Activated T-helper 17 cell treated with anti-CD3 and anti-CD28 coated beads, Interleukin-2, amount 50 U/mL, for 72 hours (primary cell): Measurements from ENCODE around the gene UBXN10. TPM values are rescaled to one million over a fixed set of nuclear protein-coding genes. Genes with fewer than 3 reads are reported as not detected.
"Not testable (repeated sequence)": the region's sequence is repeated elsewhere in the genome, so short reads cannot be mapped to it uniquely, and the experiment has no call there.

Source experiments
- ATAC-seq: fragments of 150-1000 bp; cut with Tn5 transposase; replicated peaks from 2 replicates; pipeline ENCODE4 v1.10.0; 2021; ENCODE audit warnings: mild to moderate bottlenecking, moderate library complexity
- H3K27ac Mint-ChIP-seq: one replicate; pipeline ENCODE4 v1.8.0; 2022; ENCODE audit warnings: mixed read lengths
- H3K27me3 Mint-ChIP-seq: one replicate; pipeline ENCODE4 v1.8.0; 2022; ENCODE audit warnings: mixed read lengths
- H3K36me3 Mint-ChIP-seq: one replicate; pipeline ENCODE4 v1.8.0; 2022; ENCODE audit warnings: low read depth, mild to moderate bottlenecking, mixed read lengths
- H3K4me1 Mint-ChIP-seq: one replicate; pipeline ENCODE4 v1.8.0; 2022; ENCODE audit warnings: mixed read lengths
- H3K4me3 Mint-ChIP-seq: one replicate; pipeline ENCODE4 v1.8.0; 2022; ENCODE audit warnings: mild to moderate bottlenecking, mixed read lengths
- H3K9me3 Mint-ChIP-seq: one replicate; pipeline ENCODE4 v1.8.0; 2022; ENCODE audit warnings: mixed read lengths
- total RNA-seq, 2 donors: library from RNA; stranded (reverse); gene quantifications; one replicate each; pipeline ENCODE4 v1.2.3, GENCODE V29; 2022

UBXN10 gene
- total RNA-seq, 2 donors from 2014 or later: 0.37 to 0.63 TPM

DNA sequence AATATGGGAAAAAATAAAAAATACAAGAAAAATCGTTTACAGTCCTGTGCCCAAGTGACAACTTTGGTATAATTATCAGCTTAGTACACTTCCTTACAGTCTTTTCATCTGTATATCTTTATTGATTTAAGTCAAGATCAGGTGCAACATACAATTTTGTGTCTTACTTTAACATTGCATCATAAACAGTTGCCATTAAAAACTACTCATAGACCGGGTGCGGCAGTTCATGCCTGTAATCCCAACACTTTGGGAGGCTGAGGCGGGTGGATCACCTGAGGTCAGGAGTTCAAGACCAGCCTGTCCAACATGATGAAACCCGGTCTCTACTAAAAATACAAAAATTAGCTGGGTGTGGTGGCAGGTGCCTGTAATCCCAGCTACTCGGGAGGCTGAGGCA is 33.2 kb downstream of the UBXN10 start:
- H3K4me1 Mint-ChIP-seq, H3K4me3 Mint-ChIP-seq, H3K27ac Mint-ChIP-seq, H3K36me3 Mint-ChIP-seq, H3K9me3 Mint-ChIP-seq, ATAC-seq: not testable (repeated sequence)
- peaks cover 48% of the 10 kb centered on the region for H3K27me3 Mint-ChIP-seq

DNA sequence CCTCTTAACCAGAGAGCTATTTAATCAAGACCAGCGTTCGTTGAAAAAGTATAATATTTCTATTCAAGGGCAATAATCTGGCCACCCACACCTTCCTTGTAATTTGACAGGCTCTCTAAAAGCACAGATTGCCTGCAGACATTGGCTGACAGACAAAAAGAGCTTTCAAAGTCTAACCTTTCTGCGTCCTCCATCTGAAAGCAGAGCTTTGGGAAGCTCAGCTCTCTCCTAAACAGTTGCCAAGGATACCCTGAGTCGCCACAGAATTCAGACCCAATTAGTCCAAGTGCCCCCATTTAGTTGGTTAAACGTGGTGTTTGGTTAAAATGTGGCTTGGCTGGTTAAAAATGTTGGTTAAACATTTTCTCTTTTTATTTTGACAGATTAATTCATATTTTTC is 34.1 kb downstream of the UBXN10 start:
- H3K4me1 Mint-ChIP-seq: no peaks in the 10 kb centered on the region
- no peak overlapping the region for H3K27ac Mint-ChIP-seq
- no peaks in the 10 kb centered on the region for H3K36me3 Mint-ChIP-seq
- peaks cover 46% of the 10 kb centered on the region for H3K27me3 Mint-ChIP-seq
- H3K4me3 Mint-ChIP-seq: no peak overlapping the region
- H3K9me3 Mint-ChIP-seq: no peaks in the 10 kb centered on the region
- ATAC-seq: no peak

DNA sequence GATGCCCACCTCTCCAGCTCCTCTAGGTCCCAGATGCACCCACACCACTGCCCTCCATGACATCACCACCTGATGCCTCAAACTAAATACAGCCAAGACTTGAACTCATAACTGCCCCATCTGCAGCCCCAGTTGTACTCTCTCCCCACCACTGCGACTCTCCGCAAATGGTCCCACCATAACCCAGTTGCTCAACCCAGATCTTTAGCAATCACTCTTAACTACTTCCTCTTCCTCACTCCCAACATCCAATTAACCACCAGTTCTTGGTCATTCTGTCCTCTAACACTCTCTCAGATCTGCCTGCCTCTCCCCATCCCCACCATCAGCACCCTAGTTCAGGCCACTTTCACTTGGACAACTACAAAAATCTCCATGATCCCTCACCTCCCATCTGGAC is 37.2 kb downstream of the UBXN10 start:
- Mint-ChIP-seq H3K9me3 (no peaks in the 10 kb centered on the region), H3K27me3 (peaks cover 45% of the 10 kb centered on the region), H3K4me3 (no peak overlapping the region), H3K4me1 (no peaks in the 10 kb centered on the region), H3K27ac (no peak overlapping the region), H3K36me3 (no peaks in the 10 kb centered on the region)
- no peak for ATAC-seq

DNA sequence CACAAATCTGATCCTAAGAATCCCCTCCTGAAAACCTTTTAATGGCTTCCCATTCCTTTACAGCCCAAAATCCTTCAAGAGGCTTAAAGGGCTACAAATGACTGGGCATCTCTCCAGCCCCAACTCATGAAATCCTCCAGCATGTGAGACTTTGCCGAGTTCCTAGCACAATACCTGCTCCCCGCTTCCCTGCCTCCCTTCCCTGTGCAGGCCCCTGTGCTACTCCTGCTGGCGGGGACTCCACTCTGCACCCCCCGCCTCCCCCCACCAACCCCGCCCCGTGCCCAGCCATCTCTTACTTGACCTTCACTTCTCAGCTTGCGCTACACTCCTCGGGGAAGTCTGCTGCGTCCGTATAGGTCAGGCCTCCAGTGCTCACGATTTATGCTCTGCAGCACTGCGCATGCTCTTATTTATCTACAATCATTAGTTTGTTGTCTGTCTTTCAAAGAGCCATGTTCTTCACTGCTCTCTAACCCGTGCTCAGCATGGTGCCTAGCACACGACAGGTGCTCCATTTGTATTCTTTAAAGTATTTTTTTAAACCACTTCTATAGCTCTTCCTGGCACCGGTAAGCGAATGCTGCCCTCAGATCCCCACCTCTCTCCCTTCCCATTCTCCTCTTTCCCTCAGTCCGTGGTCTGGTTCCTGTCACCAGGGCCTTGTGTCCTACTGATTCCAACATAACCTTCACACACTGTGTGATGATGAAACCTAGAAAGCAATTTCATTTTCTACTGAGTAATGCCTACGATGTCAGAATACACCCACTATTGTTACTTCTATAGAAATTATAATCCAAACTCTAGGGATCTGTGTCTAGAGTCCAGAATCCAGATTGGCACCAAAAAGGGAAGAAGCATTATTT is 37.9 kb downstream of the UBXN10 start:
- ATAC-seq: no peak
- no peak overlapping the region for H3K4me3 Mint-ChIP-seq
- no peaks in the 10 kb centered on the region for H3K9me3 Mint-ChIP-seq
- no peaks in the 10 kb centered on the region for H3K4me1 Mint-ChIP-seq
- no peak overlapping the region for H3K27ac Mint-ChIP-seq
- H3K27me3 Mint-ChIP-seq: peaks cover 48% of the 10 kb centered on the region
- H3K36me3 Mint-ChIP-seq: no peaks in the 10 kb centered on the region

DNA sequence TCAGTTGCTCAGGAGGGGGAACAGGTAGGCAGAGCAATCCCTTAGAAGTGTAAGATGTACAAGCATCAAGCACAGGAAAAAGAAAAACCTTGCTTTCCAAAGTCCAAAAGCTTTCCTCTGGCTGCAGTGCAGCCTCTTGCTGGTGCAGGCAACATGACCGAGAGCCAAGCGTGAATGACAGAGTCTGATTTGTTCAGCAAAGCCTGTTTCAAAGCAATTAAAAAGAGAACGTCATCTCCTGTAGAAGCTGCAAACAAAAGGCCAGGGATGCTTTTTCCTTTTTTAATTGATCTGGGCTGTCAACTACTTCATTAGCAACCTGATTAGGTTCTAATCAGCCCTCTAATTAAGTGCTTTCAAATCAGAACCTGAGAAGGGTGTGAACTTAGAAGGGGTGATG is 38.6 kb downstream of the UBXN10 start:
- Mint-ChIP-seq H3K36me3 (no peaks in the 10 kb centered on the region), H3K4me3 (no peak overlapping the region), H3K27ac (no peak overlapping the region), H3K27me3 (peaks cover 50% of the 10 kb centered on the region), H3K4me1 (no peaks in the 10 kb centered on the region), H3K9me3 (no peaks in the 10 kb centered on the region)
- ATAC-seq: no peak

DNA sequence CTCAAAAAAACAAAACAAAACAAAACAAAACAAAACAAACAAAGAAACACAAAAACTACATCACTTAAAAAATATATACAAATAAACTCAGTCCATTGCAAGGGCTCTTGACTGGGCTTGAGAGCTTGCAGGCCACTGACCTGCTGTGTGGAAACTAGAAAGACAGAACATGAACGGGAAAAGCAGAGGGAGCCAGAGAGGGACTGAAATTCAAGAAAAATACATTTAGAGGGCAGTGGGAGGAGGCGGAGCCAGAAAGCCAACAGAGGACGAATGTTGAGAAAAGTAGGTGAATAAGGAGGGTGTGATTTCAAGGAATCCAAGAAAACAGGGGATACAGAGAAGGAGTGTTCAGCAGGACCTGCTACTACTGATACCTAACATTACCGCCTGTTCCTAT is 41.8 kb downstream of the UBXN10 start:
- no peaks in the 10 kb centered on the region for H3K4me1 Mint-ChIP-seq
- no peak for ATAC-seq
- H3K36me3 Mint-ChIP-seq: no peaks in the 10 kb centered on the region
- no peaks in the 10 kb centered on the region for H3K9me3 Mint-ChIP-seq
- no peak overlapping the region for H3K27ac Mint-ChIP-seq
- H3K4me3 Mint-ChIP-seq: no peak overlapping the region
- peaks cover 42% of the 10 kb centered on the region for H3K27me3 Mint-ChIP-seq

DNA sequence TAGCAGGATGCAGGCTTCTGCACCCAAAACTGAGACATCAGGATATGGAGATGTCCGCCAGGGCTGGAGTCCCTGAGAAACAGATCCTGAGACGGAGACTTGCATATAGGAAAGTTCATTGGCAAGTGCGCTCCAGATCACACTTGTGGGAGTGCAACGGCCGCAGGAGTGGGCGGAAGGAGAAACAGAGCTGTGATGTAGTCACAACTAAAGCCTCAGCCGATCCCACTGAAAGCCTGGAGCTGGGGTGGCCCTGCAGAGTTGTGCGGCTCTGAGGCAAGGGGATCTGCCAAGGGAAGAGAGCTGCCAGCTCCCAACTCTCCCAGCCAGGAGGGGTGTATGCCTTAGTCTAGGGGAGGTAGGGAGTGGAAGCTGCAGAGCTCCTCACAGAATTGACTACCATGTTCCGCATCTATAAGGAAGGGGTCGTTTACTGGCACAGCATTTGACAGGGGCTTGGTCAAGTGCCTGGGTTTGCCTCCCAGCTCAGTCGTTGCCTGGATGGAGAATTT is 42.5 kb downstream of the UBXN10 start:
- H3K4me1 Mint-ChIP-seq: no peaks in the 10 kb centered on the region
- no peaks in the 10 kb centered on the region for H3K36me3 Mint-ChIP-seq
- no peaks in the 10 kb centered on the region for H3K9me3 Mint-ChIP-seq
- peaks cover 41% of the 10 kb centered on the region for H3K27me3 Mint-ChIP-seq
- H3K27ac Mint-ChIP-seq: no peak overlapping the region
- ATAC-seq: no peak
- H3K4me3 Mint-ChIP-seq: no peak overlapping the region

DNA sequence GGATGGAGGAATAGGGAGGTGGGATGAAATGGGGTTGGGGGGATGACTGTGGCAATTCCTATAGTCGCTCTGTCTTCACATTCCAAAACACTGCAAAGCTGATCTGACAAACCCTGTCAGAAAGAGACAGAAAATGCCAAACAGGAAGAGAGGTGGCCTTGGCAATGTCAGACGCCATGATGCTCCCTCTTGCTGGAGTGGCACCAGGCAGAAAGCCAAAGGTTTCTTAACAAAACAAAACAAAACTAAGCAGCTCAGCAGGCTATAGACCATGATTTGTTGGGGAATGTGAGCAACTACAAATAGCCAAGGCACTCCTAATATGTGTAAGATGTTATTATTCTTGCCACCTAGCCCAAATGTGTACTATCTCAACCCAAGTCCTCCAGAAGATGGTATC is 43.3 kb downstream of the UBXN10 start:
- ATAC-seq: no peak
- no peak overlapping the region for H3K27ac Mint-ChIP-seq
- no peaks in the 10 kb centered on the region for H3K9me3 Mint-ChIP-seq
- no peak overlapping the region for H3K4me3 Mint-ChIP-seq
- H3K27me3 Mint-ChIP-seq: peaks cover 43% of the 10 kb centered on the region
- no peaks in the 10 kb centered on the region for H3K36me3 Mint-ChIP-seq
- H3K4me1 Mint-ChIP-seq: no peaks in the 10 kb centered on the region

DNA sequence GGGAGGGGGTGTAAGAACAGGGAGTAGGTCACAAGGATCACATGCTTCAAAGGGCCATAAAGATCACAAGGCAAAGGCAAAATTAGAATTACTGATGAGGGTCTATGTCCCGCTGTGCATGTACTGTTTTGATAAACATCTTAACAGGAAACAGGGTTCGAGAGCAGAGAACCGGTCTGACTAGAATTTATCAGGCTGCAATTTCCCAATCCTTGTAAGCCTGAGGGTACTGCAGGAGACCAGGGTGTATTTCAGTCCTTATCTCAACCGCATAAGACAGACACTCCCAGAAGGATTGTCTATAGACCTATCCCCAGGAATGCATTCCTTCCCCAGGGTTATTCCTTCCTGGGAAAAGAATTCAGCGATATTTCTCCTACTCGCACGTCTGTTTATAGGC is 46.7 kb downstream of the UBXN10 start:
- H3K4me3 Mint-ChIP-seq, H3K4me1 Mint-ChIP-seq, H3K36me3 Mint-ChIP-seq, H3K9me3 Mint-ChIP-seq, H3K27ac Mint-ChIP-seq, ATAC-seq: not testable (repeated sequence)
- H3K27me3 Mint-ChIP-seq: peaks cover 36% of the 10 kb centered on the region

DNA sequence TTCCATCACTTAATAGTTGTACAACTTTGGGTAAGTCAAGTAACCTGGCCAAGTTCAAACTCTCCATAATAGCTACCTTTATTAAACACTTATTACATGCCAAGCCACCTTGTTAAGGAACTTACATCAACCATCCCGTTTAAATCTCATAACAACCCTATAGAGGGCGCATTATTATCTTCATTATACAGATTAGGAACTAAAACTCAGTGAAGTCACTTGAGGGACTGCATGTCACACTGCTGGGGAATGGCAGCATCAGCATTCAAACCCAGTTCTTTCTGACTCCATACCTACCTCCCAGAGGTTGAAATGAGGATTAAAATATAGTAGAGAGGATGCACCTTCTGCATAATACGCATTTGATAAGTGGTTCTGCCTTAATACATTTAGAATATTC is 47.5 kb downstream of the UBXN10 start:
- peaks cover 33% of the 10 kb centered on the region for H3K27me3 Mint-ChIP-seq
- H3K27ac Mint-ChIP-seq: no peak overlapping the region
- no peaks in the 10 kb centered on the region for H3K9me3 Mint-ChIP-seq
- H3K36me3 Mint-ChIP-seq: no peaks in the 10 kb centered on the region
- no peak overlapping the region for H3K4me3 Mint-ChIP-seq
- ATAC-seq: peak; percentile 51
- no peaks in the 10 kb centered on the region for H3K4me1 Mint-ChIP-seq

DNA sequence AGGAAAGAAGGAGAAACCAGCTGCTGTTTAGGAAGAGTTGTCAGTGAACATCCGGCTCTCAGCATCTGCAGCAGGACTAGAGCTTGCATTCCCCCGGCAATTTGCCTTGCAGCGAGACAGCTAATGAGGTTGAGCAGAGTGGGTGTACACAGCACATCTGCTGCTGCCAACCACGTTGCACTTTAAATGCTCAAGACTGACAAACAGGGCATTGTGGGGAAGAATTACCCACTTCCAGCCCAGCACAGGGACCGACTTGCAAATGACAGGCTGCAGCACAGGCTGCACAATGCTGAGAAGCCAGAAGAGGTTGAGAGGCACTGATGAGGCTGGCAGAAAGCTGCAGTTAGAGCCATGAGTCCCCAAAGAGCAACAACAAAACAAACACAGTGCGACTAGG is 48.0 kb downstream of the UBXN10 start:
- H3K4me3 Mint-ChIP-seq: no peak overlapping the region
- no peak for ATAC-seq
- no peak overlapping the region for H3K27ac Mint-ChIP-seq
- peaks cover 28% of the 10 kb centered on the region for H3K27me3 Mint-ChIP-seq
- H3K4me1 Mint-ChIP-seq: no peaks in the 10 kb centered on the region
- H3K9me3 Mint-ChIP-seq: no peaks in the 10 kb centered on the region
- H3K36me3 Mint-ChIP-seq: no peaks in the 10 kb centered on the region

DNA sequence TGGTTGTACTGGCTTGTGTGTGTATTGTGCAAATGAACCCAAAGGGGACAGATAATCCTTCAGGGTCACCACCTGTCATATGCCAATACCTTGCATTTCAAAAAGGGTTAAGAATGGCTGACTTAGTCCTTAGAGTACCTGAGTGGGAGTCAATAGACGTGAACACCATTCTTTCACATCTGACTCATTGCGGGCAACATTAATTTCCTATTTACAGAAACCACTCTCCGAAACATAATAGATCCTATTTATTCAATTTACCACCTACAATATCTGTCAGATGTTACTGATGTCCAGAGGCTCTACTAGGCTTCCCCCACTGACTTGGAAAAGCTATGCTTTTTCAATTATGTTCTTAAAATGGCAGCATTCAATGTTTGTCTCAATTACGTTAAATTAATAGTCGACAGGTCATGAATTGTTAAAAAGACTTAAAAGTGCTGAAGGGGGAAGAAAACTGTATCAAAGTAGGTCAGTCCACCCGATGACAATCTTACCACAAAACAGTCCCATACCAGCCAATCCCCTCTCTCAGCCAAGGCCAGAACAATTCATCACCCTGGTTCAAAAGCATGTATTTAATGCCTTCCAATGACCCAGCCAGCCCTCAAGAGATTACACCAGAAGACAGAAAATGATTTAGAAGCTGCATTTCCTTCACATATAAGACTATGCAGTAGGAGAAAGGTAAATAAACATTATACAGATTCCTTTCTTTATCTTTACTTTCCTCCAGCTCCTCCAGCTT is 49.1 kb downstream of the UBXN10 start:
- no peaks in the 10 kb centered on the region for H3K36me3 Mint-ChIP-seq
- H3K9me3 Mint-ChIP-seq: no peaks in the 10 kb centered on the region
- ATAC-seq: peak; percentile 26
- H3K27me3 Mint-ChIP-seq: peaks cover 29% of the 10 kb centered on the region
- no peaks in the 10 kb centered on the region for H3K4me1 Mint-ChIP-seq
- H3K4me3 Mint-ChIP-seq: no peak overlapping the region
- H3K27ac Mint-ChIP-seq: no peak overlapping the region

DNA sequence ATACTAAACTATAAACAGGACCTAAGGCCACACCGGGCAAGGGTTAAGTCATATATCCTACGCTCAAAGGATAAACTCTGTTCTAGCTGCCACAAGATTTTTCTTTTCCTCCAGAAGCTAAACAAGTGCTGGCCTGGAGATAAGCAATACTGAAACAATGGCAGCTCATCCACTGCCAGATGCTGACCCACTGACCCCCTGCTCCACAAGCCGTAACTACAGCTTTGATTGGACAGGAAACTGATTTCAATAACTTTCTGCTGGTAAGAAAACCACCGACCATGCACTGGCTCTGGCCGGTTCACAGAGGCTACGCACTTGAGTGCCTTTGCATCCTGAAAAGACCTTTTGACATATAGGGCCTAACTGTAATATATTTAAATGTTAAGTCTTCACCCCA is 51.8 kb downstream of the UBXN10 start:
- Mint-ChIP-seq H3K4me1 (no peaks in the 10 kb centered on the region), H3K27me3 (peaks cover 42% of the 10 kb centered on the region), H3K4me3 (no peak overlapping the region), H3K9me3 (no peaks in the 10 kb centered on the region), H3K27ac (no peak overlapping the region), H3K36me3 (no peaks in the 10 kb centered on the region)
- no peak for ATAC-seq

DNA sequence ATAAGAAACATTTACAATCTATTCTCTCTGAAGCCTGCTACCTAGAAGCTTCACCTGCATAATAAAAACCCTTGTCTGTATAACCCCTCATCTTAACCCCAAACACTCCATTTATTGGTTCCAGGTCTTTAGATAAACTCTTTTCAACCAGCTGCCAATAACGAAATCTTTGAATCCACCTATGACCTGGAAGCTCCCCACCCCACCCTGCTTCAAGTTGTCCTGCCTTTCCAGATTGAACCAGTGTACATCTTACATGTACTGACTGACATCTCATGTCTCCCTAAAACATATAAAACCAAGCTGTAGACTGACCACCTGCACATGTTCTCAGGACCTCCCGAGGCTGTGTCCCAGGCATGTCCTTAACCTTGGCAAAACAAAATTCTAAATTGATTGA is 54.1 kb downstream of the UBXN10 start:
- no peaks in the 10 kb centered on the region for H3K4me1 Mint-ChIP-seq
- no peaks in the 10 kb centered on the region for H3K9me3 Mint-ChIP-seq
- H3K4me3 Mint-ChIP-seq: no peak overlapping the region
- no peak overlapping the region for H3K27ac Mint-ChIP-seq
- H3K27me3 Mint-ChIP-seq: peaks cover 24% of the 10 kb centered on the region
- ATAC-seq: no peak
- H3K36me3 Mint-ChIP-seq: no peaks in the 10 kb centered on the region

DNA sequence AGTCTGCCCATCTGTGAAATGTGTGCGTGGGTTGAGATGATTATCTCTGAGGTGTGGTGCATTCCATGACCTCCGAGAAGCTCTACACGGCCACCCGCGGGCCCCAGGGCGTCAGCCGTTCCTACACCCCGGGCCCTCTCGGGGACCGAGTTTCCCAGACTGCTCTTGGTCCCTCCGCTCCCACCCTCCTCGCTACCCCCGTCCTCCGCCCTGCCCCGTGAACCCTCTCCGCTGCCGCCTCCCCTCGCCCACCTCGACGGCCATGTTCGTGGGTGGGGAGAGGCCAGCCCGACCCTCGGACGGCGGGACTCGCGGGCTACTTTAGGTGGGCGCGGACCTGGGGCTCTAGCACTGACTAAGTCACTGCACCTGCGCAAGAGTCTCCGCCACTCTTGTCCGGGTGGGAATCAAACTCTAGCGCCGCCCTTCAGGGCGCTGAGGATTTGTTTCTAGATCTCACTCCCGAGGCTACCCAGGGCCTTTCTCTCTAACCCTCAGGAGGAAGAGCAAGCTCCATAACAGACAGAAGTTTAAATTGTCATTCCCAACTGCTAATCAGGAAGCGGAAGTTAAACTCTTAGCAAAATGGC is 57.1 kb downstream of the UBXN10 start:
- no peak overlapping the region for H3K4me3 Mint-ChIP-seq
- no peaks in the 10 kb centered on the region for H3K4me1 Mint-ChIP-seq
- H3K36me3 Mint-ChIP-seq: no peaks in the 10 kb centered on the region
- no peak for ATAC-seq
- no peaks in the 10 kb centered on the region for H3K9me3 Mint-ChIP-seq
- H3K27ac Mint-ChIP-seq: no peak overlapping the region
- H3K27me3 Mint-ChIP-seq: peaks cover 18% of the 10 kb centered on the region
